H1 (cell line): Measurements from ENCODE around the gene THAP7. TPM values are rescaled to one million over a fixed set of nuclear protein-coding genes. Genes with fewer than 3 reads are reported as not detected.

Experiments used
- CTCF ChIA-PET: fragments of 300-600 bp; sonication (Branson Sonifier 250); formaldehyde crosslinking; loops from one replicate; lab custom pipeline; 2021; ENCODE audit not compliant: partially characterized antibody; lab: Charles Lee
- POLR2A ChIA-PET: fragments of 300-600 bp; sonication (Branson Sonifier 250); formaldehyde crosslinking; loops from one replicate; lab custom pipeline; 2021; ENCODE audit warnings: inconsistent platforms; ENCODE audit not compliant: partially characterized antibody; lab: Charles Lee
- DNase-seq, 2 experiments: peaks; one replicate each; pipeline versions ENCODE4 v3.0.0 to v3.0.0-alpha.2; 2010 to 2022; ENCODE audit warnings: low spot score in 2 of 2, low read depth in 1 of 2, mixed read lengths in 1 of 2
- FAIRE-seq: peaks from 2 replicates; lab custom pipeline; 2011; peaks lifted over from hg19 to GRCh38; lab: Jason Lieb, UNC
- H2AFZ ChIP-seq: 2 replicates; pipeline ENCODE4 v1.8.1; 2012; ENCODE audit warnings: low read length, inconsistent platforms
- H2AK5ac ChIP-seq: 2 replicates; pipeline ENCODE4 v1.6.1; 2013; ENCODE audit warnings: low read depth, low read length
- H2BK120ac ChIP-seq: replicated peaks from 2 replicates; pipeline ENCODE3; 2013; ENCODE audit warnings: low read depth, low read length, inconsistent platforms
- H2BK12ac ChIP-seq: 2 replicates; pipeline ENCODE4 v1.6.1; 2013; ENCODE audit warnings: low read depth, low read length
- H2BK15ac ChIP-seq: 2 replicates; pipeline ENCODE4 v1.6.1; 2013; ENCODE audit warnings: low read length
- H2BK20ac ChIP-seq: 2 replicates; pipeline ENCODE4 v1.6.1; 2013; ENCODE audit warnings: low read length
- H2BK5ac ChIP-seq: 2 replicates; pipeline ENCODE4 v1.6.1; 2013; ENCODE audit warnings: low read depth, low read length
- H3K14ac ChIP-seq: 2 replicates; pipeline ENCODE4 v1.6.1; 2013; ENCODE audit warnings: inconsistent platforms; ENCODE audit not compliant: insufficient read length
- H3K18ac ChIP-seq: 2 replicates; pipeline ENCODE4 v1.6.1; 2013; ENCODE audit warnings: low read length; ENCODE audit errors: extremely low read depth
- H3K23ac ChIP-seq: 2 replicates; pipeline ENCODE4 v1.6.1; 2013; ENCODE audit warnings: inconsistent platforms; ENCODE audit not compliant: insufficient read length
- H3K23me2 ChIP-seq: 2 replicates; pipeline ENCODE4 v1.6.1; 2013; ENCODE audit warnings: low read depth, low read length
- H3K27ac ChIP-seq: 2 replicates; pipeline ENCODE4 v1.6.1; 2011; ENCODE audit warnings: low read depth, low read length, inconsistent platforms
- H3K27me3 ChIP-seq, 4 experiments: replicated peaks in 1 of 4; 1 replicate in 1 of 4; 2 replicates in 3 of 4; pipeline versions ENCODE4 v1.6.1 to v1.8.1; 2011 to 2013; ENCODE audit warnings: low read length in 3 of 4, mild to moderate bottlenecking in 3 of 4, inconsistent platforms in 2 of 4, mixed read lengths in 2 of 4, moderate library complexity in 1 of 4; ENCODE audit not compliant: control insufficient read depth in 3 of 4, insufficient read depth in 3 of 4; ENCODE audit errors: extremely low read depth in 1 of 4
- H3K36me3 ChIP-seq, 4 experiments: 2 replicates each; pipeline versions ENCODE4 v1.6.1 to v1.8.1; 2011 to 2013; ENCODE audit warnings: mild to moderate bottlenecking in 4 of 4, low read length in 3 of 4, moderate library complexity in 2 of 4, control low read depth in 1 of 4, inconsistent platforms in 1 of 4; ENCODE audit not compliant: insufficient read depth in 4 of 4, control insufficient read depth in 2 of 4
- H3K4ac ChIP-seq: replicated peaks from 2 replicates; pipeline ENCODE3; 2013; ENCODE audit warnings: low read length, low read depth, mixed read lengths, inconsistent platforms; ENCODE audit not compliant: insufficient read length
- H3K4me1 ChIP-seq, 4 experiments: replicated peaks in 1 of 4; 1 replicate in 1 of 4; 2 replicates in 3 of 4; pipeline versions ENCODE4 v1.6.1 to v1.8.1; 2011 to 2013; ENCODE audit warnings: low read length in 3 of 4, inconsistent platforms in 2 of 4, mixed read lengths in 1 of 4; ENCODE audit not compliant: insufficient read depth in 4 of 4, control insufficient read depth in 3 of 4
- H3K4me2 ChIP-seq, 2 experiments: 2 replicates each; pipeline versions ENCODE4 v1.6.1 to v1.8.1; 2011 to 2013; ENCODE audit warnings: low read depth in 2 of 2, low read length in 2 of 2, control low read depth in 1 of 2, inconsistent platforms in 1 of 2, mild to moderate bottlenecking in 1 of 2; ENCODE audit not compliant: insufficient read depth in 1 of 2
- H3K4me3 ChIP-seq, 4 experiments: fragments of 200-600, 300-600 bp in 1 of 4; sonication (generic), shearing (Covaris generic), sonication (Bioruptor Twin) in 1 of 4; 2 replicates each; pipeline versions ENCODE4 v1.5.1 to v1.8.1; 2011 to 2016; ENCODE audit warnings: low read length in 4 of 4, low read depth in 3 of 4, control low read depth in 2 of 4, inconsistent platforms in 2 of 4, mild to moderate bottlenecking in 2 of 4, mixed read lengths in 1 of 4, moderate library complexity in 1 of 4; ENCODE audit not compliant: insufficient read depth in 2 of 4; ENCODE audit errors: extremely low read depth in 1 of 4
- H3K56ac ChIP-seq: replicated peaks from 2 replicates; pipeline ENCODE3; 2013; ENCODE audit warnings: low read depth, mild to moderate bottlenecking, mixed read lengths, low read length, inconsistent platforms; ENCODE audit not compliant: insufficient read length
- H3K79me1 ChIP-seq: 2 replicates; pipeline ENCODE4 v1.6.1; 2013; ENCODE audit warnings: low read depth, low read length, control low read depth
- H3K79me2 ChIP-seq, 2 experiments: 2 replicates each; pipeline versions ENCODE4 v1.6.1 to v1.8.1; 2012 to 2013; ENCODE audit warnings: low read length in 2 of 2, mild to moderate bottlenecking in 2 of 2, inconsistent platforms in 1 of 2; ENCODE audit not compliant: insufficient read depth in 2 of 2, control insufficient read depth in 1 of 2
- H3K9ac ChIP-seq, 4 experiments: replicated peaks in 1 of 4; 1 replicate in 1 of 4; 2 replicates in 3 of 4; pipeline versions ENCODE4 v1.6.1 to v1.8.1; 2011 to 2013; ENCODE audit warnings: low read depth in 3 of 4, low read length in 3 of 4, control low read depth in 2 of 4, mild to moderate bottlenecking in 2 of 4, moderate library complexity in 2 of 4, inconsistent platforms in 1 of 4; ENCODE audit errors: extremely low read depth in 1 of 4
- H3K9me3 ChIP-seq, 2 experiments: 2 replicates each; pipeline versions ENCODE4 v1.6.1 to v1.8.1; 2012 to 2013; ENCODE audit warnings: mild to moderate bottlenecking in 2 of 2, moderate library complexity in 2 of 2, control low read depth in 1 of 2, inconsistent platforms in 1 of 2, low read depth in 1 of 2, low read length in 1 of 2, mixed read lengths in 1 of 2; ENCODE audit not compliant: insufficient read depth in 2 of 2
- H4K20me1 ChIP-seq, 2 experiments: replicated peaks in 1 of 2; 2 replicates each; pipeline versions ENCODE3 to v1.8.1; 2011 to 2013; ENCODE audit warnings: inconsistent platforms in 2 of 2, low read length in 2 of 2, mild to moderate bottlenecking in 1 of 2; ENCODE audit not compliant: insufficient read depth in 2 of 2, control insufficient read depth in 1 of 2
- H4K5ac ChIP-seq: 2 replicates; pipeline ENCODE4 v1.6.1; 2013; ENCODE audit warnings: low read length, low read depth, mixed read lengths, inconsistent platforms; ENCODE audit not compliant: insufficient read length
- H4K8ac ChIP-seq: 2 replicates; pipeline ENCODE4 v1.8.0; 2013; ENCODE audit warnings: mild to moderate bottlenecking, moderate library complexity, low read length, inconsistent platforms; ENCODE audit not compliant: insufficient read depth; ENCODE audit errors: extremely low read depth
- H4K91ac ChIP-seq: replicated peaks from 2 replicates; pipeline ENCODE3; 2013; ENCODE audit warnings: low read length, mixed read lengths, inconsistent platforms; ENCODE audit not compliant: insufficient read length
- FOSL1 ChIP-seq: IDR thresholded peaks from 2 replicates; pipeline ENCODE4 v1.6.1; 2011; ENCODE audit warnings: mild to moderate bottlenecking, low read depth, low read length, moderate library complexity; ENCODE audit not compliant: insufficient read depth
- POLR2A ChIP-seq, 2 experiments: IDR thresholded peaks; 1 replicate in 1 of 2; 2 replicates in 1 of 2; pipeline ENCODE4 v1.6.1; 2011; ENCODE audit warnings: low read depth in 2 of 2, low read length in 2 of 2, mild to moderate bottlenecking in 2 of 2; ENCODE audit errors: control extremely low read depth in 1 of 2
- SIRT6 ChIP-seq: IDR thresholded peaks from one replicate; pipeline ENCODE4 v1.7.1; 2012; ENCODE audit warnings: low read length, inconsistent platforms
- TCF12 ChIP-seq: IDR thresholded peaks from 2 replicates; pipeline ENCODE4 v1.6.1; 2011; ENCODE audit warnings: low read depth, mild to moderate bottlenecking, low read length
- ZNF274 ChIP-seq: IDR thresholded peaks from 2 replicates; pipeline ENCODE4 v1.7.0; 2012; ENCODE audit warnings: low read length, borderline replicate concordance; ENCODE audit errors: extremely low read depth
- WGBS, 2 experiments: shearing (Covaris generic) in 1 of 2; methylation state at CpG; one replicate each; pipeline versions ENCODE4 v1.1.6 to v1.1.7; 2013 to 2015; ENCODE audit warnings: low lambda C conversion rate in 2 of 2, mixed read lengths in 2 of 2, inconsistent platforms in 1 of 2, low coverage in 1 of 2, missing lambda C conversion rate in 1 of 2; ENCODE audit not compliant: insufficient replicate concordance in 2 of 2, insufficient coverage in 1 of 2, insufficient read length in 1 of 2; ENCODE audit errors: extremely low coverage in 1 of 2, missing lambda C conversion rate in 1 of 2; 5-methylcytosine and 5-hydroxymethylcytosine counted together
- polyA plus RNA-seq, 7 experiments: library from polyadenylated mRNA; depleted of rRNA in 3 of 7; stranded (reverse) in 5 of 7; unstranded in 2 of 7; fragments of >200 nt in 5 of 7; fragments of 200-250 nt in 2 of 7; gene quantifications; 1 replicate in 5 of 7; 2 replicates in 1 of 7; 4 replicates in 1 of 7; pipeline versions ENCODE4 v1.2.1 to v1.2.3, GENCODE V29; 2011 to 2013; ENCODE audit warnings: missing spikeins in 2 of 7, mixed read lengths in 2 of 7
- total RNA-seq: library from RNA; stranded (reverse); fragmentation: NEBNext Ultra II Directional; extraction: Animal tissue kit (Norgen Biotek cat#: 25700); gene quantifications from 2 replicates; pipeline ENCODE4 v1.2.1, GENCODE V29; 2021

The THAP7 gene
- total and polyA plus RNA-seq, 2 of the 8 experiments (the other 6 are each of a cell fraction or from before 2014, with no cell fraction given) = 16.9 to 32.5 TPM

DNA sequence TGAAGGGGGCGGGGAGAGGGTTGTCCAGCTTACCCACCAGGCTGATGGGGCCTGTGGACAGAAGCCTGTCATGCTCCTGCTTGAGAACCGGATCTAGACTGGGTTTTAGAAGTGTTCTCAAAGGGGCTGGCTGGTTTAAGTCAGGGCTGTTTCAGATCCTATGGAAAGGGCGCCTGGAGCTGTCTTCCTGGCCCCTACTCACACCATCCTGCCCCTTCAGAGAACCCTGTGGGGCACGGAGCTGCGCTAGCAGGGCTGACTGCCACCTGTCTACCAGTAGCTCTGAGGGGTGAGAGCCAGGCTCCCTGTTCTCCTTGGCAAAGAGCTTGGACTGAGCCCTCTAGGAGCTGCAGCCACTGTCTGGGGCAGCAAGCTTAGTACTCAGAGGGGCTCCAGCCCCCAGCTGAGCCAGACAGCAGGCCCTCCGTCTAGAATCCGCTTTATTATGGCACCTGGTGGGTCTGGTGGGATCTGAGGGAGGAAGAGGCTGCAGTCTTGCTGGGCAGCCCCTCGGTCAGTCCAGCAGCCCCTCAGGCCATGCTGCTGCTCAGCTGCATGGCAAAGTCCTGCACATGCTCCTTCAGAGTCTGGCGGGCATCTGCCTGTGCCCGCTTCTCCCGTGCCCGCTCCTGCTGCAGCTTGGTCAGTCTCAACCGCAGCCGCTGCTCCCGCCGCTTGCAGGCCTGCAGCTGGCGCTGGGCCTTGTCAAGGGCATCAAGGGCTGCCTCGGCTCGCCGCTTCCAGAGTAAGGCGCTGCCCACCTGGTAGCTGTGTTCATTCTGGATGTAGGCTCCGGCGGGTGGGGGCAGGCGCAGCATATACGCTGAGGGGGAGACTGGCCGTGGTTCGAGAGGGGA lies 2.3 kb downstream of the THAP7 start:
- Histone ChIP-seq H3K4me1 (peaks cover 0 to 12% (median 8%) of the 10 kb centered on the region in 4 experiments; a peak in 5 of 7 replicates), H2BK20ac (no peak overlapping the region), H3K18ac (no peak overlapping the region), H2AK5ac (no peak overlapping the region), H4K91ac (no peak overlapping the region), H3K4me3 (no peak overlapping the region), H3K79me1 (peaks cover 2% of the 10 kb centered on the region; the same call in 1 of the 2 replicates), H3K9ac (no peak overlapping the region), H3K27me3 (no peaks in the 10 kb centered on the region), H2AFZ (no peak overlapping the region), H3K23me2 (peaks cover 12% of the 10 kb centered on the region; the same call in 1 of the 2 replicates), H3K36me3 (peaks cover 2 to 7% (median 4%) of the 10 kb centered on the region in 4 experiments; a peak in 5 of 8 replicates), H3K14ac (no peak overlapping the region), H3K27ac (no peak overlapping the region), H2BK12ac (no peak overlapping the region), H4K5ac (no peak overlapping the region), H3K4ac (no peak overlapping the region), H2BK15ac (no peak overlapping the region), H4K8ac (no peak overlapping the region; the same call in 1 of the 2 replicates), H3K4me2 (no peak overlapping the region), H3K23ac (no peak overlapping the region), H3K56ac (no peak overlapping the region), H4K20me1 (peaks cover 6 to 12% of the 10 kb centered on the region in 2 experiments), H2BK5ac (no peak overlapping the region), H2BK120ac (no peak overlapping the region), H3K9me3 (no peaks in the 10 kb centered on the region), H3K79me2 (no peaks in the 10 kb centered on the region; a peak in 1 of 4 replicates)
- ChIA-PET CTCF (interaction anchor here (0.7 to 1.7 kb wide), 6 partner anchors 10 to 114 kb away, joined by 3 to 6 read pairs (median 4); no protein-coding TSS in a partner anchor), POLR2A (interaction anchor here (0.8 to 5.5 kb wide), 8 partner anchors 9 to 44 kb away, joined by 3 to 45 read pairs (median 4); partner anchors contain the start of gene LZTR1)
- 89% methylated on average over 18 of the region's 27 CpGs; no CpG with 5 or more reads in 1 of the 2 experiments for WGBS, 2 experiments
- TF ChIP-seq TCF12 = no peak
- TF ChIP-seq FOSL1 = no peak
- no peak for TF ChIP-seq SIRT6
- TF ChIP-seq POLR2A (IDR thresholded peaks at IDR 0.05; ENCODE audit: control extremely low read depth in 1 of 2, low read depth in 2 of 2, low read length in 2 of 2) = peak in 1 of 2 experiments; percentile 17; a peak in 1 of 3 replicates
- no peak for TF ChIP-seq ZNF274
- FAIRE-seq (no peak), DNase-seq (no peak)
